OCI-LY7 (cell line): ENCODE results near the gene UBE2E1. TPM values are rescaled to one million over a fixed set of nuclear protein-coding genes. Genes with fewer than 3 reads are reported as not detected.

ENCODE experiments used
- BruUV-seq: library from RNA; stranded (reverse); fragments of 400-500 nt; replicated peaks from 2 replicates; lab custom pipeline; 2021; lab: Mats Ljungman, UMichigan
- CTCF ChIA-PET: fragments of 300-600 bp; sonication (Branson Sonifier 250); formaldehyde crosslinking; loops from one replicate; lab custom pipeline; 2022; ENCODE audit warnings: antibody characterized with exemption; ENCODE audit not compliant: unreplicated experiment; lab: Charles Lee
- POLR2A ChIA-PET: fragments of 300-600 bp; sonication (Branson Sonifier 250); formaldehyde crosslinking; loops from one replicate; lab custom pipeline; 2022; ENCODE audit warnings: antibody characterized with exemption; lab: Charles Lee
- DNase-seq: peaks from one replicate; pipeline ENCODE4 v3.0.0-alpha.2; 2015; ENCODE audit warnings: low spot score
- H2AFZ ChIP-seq: fragments of 200-600 bp; sonication (generic), shearing (Covaris generic); 2 replicates; pipeline ENCODE4 v1.6.1; 2014; ENCODE audit warnings: mild to moderate bottlenecking, antibody characterized with exemption, low read length, moderate library complexity
- H3K27ac ChIP-seq: fragments of 200-600 bp; sonication (generic); 2 replicates; pipeline ENCODE4 v1.5.1; 2014; ENCODE audit warnings: mixed run types, low read depth, mild to moderate bottlenecking, moderate library complexity, low read length, inconsistent platforms; ENCODE audit not compliant: poor library complexity, severe bottlenecking
- H3K36me3 ChIP-seq: fragments of 200-600 bp; sonication (generic); 2 replicates; pipeline ENCODE4 v1.6.1; 2014; ENCODE audit warnings: mild to moderate bottlenecking, antibody characterized with exemption, low read length, moderate library complexity, mixed read lengths; ENCODE audit not compliant: insufficient read depth
- H3K4me1 ChIP-seq: fragments of 200-600 bp; sonication (generic); 2 replicates; pipeline ENCODE4 v1.5.1; 2014; ENCODE audit warnings: mild to moderate bottlenecking, low read length; ENCODE audit not compliant: insufficient read depth, poor library complexity, severe bottlenecking
- H3K4me2 ChIP-seq: fragments of 200-600 bp; sonication (generic); 2 replicates; pipeline ENCODE4 v1.6.1; 2014; ENCODE audit warnings: mild to moderate bottlenecking, low read length
- H3K4me3 ChIP-seq: fragments of 200-600 bp; sonication (generic); 2 replicates; pipeline ENCODE4 v1.5.1; 2014; ENCODE audit warnings: mild to moderate bottlenecking, low read depth, low read length; ENCODE audit not compliant: poor library complexity, severe bottlenecking
- H3K79me2 ChIP-seq: fragments of 200-600 bp; sonication (generic); 2 replicates; pipeline ENCODE4 v1.6.1; 2016; ENCODE audit warnings: low read depth, mild to moderate bottlenecking, low read length, moderate library complexity, mixed read lengths; ENCODE audit not compliant: insufficient read depth
- H3K9me2 ChIP-seq: fragments of 200-600 bp; sonication (generic); 2 replicates; pipeline ENCODE4 v1.6.1; 2016; ENCODE audit warnings: mild to moderate bottlenecking, low read length, mixed read lengths; ENCODE audit not compliant: insufficient read depth
- H3K9me3 ChIP-seq: fragments of 200-600 bp; sonication (generic); 2 replicates; pipeline ENCODE4 v1.6.1; 2014; ENCODE audit warnings: mild to moderate bottlenecking, mixed run types, low read length, mixed read lengths
- H4K20me1 ChIP-seq: fragments of 200-600 bp; sonication (generic); 2 replicates; pipeline ENCODE4 v1.6.1; 2014; ENCODE audit warnings: mild to moderate bottlenecking, antibody characterized with exemption, low read length, moderate library complexity, mixed read lengths; ENCODE audit not compliant: insufficient read depth
- EZH2phosphoT487 ChIP-seq: fragments of 200-600 bp; sonication (generic); IDR thresholded peaks from 2 replicates; pipeline ENCODE4 v1.6.1; 2018; ENCODE audit warnings: low read depth, borderline replicate concordance, mild to moderate bottlenecking, mixed run types, antibody characterized with exemption, low read length, moderate library complexity, mixed read lengths
- intact Hi-C: fragments of 100-400 bp; cut with micrococcal nuclease; formaldehyde crosslinking; loops from one replicate; pipeline ENCODE4 v1.10.0; 2022; ENCODE audit not compliant: unreplicated experiment
- total RNA-seq, 2 experiments: library from RNA; depleted of rRNA in 1 of 2; stranded (reverse); fragments of >200 nt in 1 of 2; shearing (Covaris generic) in 1 of 2; gene quantifications; 2 replicates each; pipeline ENCODE4 v1.2.3, GENCODE V29; 2014 to 2022
- TF ChIP-seq, protein P1 (sequence below): fragments of 200-600 bp; sonication (generic); conservative IDR thresholded peaks from 2 replicates; pipeline ENCODE4 v1.5.1; 2014; ENCODE audit warnings: mild to moderate bottlenecking, antibody characterized with exemption, low read length, moderate library complexity, mixed read lengths

Gene UBE2E1
- total RNA-seq, 2 experiments from 2014 or later, result 126 to 142 TPM

DNA sequence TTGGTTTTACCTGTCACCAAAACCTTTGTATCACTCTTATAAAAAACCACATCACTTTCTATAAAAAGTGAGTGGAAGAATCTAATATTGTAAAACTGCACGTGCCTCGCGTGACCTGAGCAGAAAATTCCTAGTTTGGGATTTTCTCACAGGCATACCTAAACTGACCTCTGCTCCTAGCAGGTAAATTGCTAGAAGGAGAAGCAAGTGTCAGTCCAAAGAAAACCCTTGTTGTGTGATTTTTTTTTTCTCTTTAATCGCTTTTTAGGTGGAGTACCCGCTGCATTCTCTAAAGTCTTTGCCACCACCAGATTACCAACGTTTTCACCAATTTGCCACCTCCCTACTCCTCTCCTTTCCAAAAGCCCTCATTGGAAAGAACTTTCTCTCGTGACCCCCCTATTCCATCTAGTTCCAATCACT lies 534 bp upstream of the UBE2E1 start:
- intact Hi-C loops, result loop anchor here (2.0 to 10.0 kb wide), 6 partner anchors 44 to 880 kb away; partner anchors contain the start of genes NR1D2 and UBE2E2
- Histone ChIP-seq H3K27ac (no peak overlapping the region), H3K4me1 (peaks cover 46% of the 10 kb centered on the region), H3K36me3 (peaks cover 22% of the 10 kb centered on the region), H3K79me2 (peaks cover 40% of the 10 kb centered on the region; the same call in 1 of the 2 replicates), H3K9me2 (no peaks in the 10 kb centered on the region), H3K4me3 (peak overlapping the region; percentile 85), H3K9me3 (no peaks in the 10 kb centered on the region), H2AFZ (peak overlapping the region; percentile 83), H4K20me1 (peaks cover 18% of the 10 kb centered on the region; the same call in 1 of the 2 replicates), H3K4me2 (peak overlapping the region; percentile 88)
- ChIA-PET POLR2A (interaction anchor here (1.0 to 1.4 kb wide), 2 partner anchors 10 to 65 kb away, joined by 3 to 5 read pairs; no protein-coding TSS in a partner anchor), CTCF (no interaction called here)
- BruUV-seq, result no TSS peak
- TF ChIP-seq EZH2phosphoT487, result no peak
- TF ChIP-seq, protein P1, sequence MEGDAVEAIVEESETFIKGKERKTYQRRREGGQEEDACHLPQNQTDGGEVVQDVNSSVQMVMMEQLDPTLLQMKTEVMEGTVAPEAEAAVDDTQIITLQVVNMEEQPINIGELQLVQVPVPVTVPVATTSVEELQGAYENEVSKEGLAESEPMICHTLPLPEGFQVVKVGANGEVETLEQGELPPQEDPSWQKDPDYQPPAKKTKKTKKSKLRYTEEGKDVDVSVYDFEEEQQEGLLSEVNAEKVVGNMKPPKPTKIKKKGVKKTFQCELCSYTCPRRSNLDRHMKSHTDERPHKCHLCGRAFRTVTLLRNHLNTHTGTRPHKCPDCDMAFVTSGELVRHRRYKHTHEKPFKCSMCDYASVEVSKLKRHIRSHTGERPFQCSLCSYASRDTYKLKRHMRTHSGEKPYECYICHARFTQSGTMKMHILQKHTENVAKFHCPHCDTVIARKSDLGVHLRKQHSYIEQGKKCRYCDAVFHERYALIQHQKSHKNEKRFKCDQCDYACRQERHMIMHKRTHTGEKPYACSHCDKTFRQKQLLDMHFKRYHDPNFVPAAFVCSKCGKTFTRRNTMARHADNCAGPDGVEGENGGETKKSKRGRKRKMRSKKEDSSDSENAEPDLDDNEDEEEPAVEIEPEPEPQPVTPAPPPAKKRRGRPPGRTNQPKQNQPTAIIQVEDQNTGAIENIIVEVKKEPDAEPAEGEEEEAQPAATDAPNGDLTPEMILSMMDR, result no peak
- DNase-seq, result peak; percentile 26

DNA sequence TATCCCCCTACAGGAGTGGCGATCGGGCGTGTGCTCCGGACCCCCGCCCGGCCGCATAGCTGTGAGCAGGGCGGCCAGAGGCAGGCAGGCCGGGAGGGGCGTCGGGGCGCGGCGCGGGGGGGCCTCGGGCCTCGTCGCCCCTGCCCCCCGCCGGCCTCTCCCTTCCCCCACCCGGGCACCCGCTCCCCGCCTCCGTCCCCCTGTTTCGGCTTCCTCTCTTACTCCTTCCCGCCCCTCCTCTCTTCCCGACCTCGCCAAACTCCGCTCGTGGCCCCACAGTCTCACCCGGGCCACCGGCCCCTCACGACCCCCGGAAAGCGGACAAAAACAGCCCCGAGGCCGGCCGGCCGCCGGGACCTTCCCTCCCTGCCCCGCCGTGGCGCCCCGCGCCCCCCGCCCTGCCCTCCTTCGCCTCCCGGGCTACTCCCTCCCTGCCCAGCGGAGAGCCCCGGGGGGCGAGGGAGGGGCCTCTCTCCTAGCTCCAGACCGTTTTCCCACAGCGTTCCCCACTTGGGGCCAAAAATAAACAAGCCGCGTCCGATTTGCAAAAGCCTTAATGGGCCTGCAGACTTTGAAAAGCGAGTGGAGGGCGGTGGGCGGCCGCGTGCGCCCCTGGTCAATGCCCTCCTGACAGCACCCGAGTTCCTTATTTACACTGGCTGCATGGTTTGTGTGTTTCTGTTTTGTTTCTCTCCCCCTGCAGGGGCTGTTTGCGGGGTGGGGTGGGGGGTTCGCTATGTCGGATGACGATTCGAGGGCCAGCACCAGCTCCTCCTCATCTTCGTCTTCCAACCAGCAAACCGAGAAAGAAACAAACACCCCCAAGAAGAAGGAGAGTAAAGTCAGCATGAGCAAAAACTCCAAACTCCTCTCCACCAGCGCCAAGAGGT lies 1.0 kb downstream of the UBE2E1 start:
- ChIA-PET POLR2A (interaction anchor here (0.6 to 2.3 kb wide), 15 partner anchors 8 to 422 kb away, joined by 3 to 10 read pairs (median 4); no protein-coding TSS in a partner anchor), CTCF (interaction anchor here (1.1 kb wide), 1 partner anchor 287 kb away, joined by 3 read pairs; no protein-coding TSS in a partner anchor)
- intact Hi-C loops, result loop anchor here (2.0 to 10.0 kb wide), 7 partner anchors 141 to 882 kb away; partner anchors contain the start of genes NR1D2 and UBE2E2
- no TSS peak for BruUV-seq
- H3K27ac ChIP-seq, result peak overlapping the region; percentile 47
- TF ChIP-seq EZH2phosphoT487, result no peak
- TF ChIP-seq, protein P1, result no peak
- H3K4me3 ChIP-seq, result peak overlapping the region; percentile 85
- peaks cover 51% of the 10 kb centered on the region; the same call in 1 of the 2 replicates for H3K79me2 ChIP-seq
- peaks cover 18% of the 10 kb centered on the region; the same call in 1 of the 2 replicates for H4K20me1 ChIP-seq
- H3K9me2 ChIP-seq, result no peaks in the 10 kb centered on the region
- H3K9me3 ChIP-seq, result no peaks in the 10 kb centered on the region
- peak overlapping the region; percentile 70 for H3K4me2 ChIP-seq
- H2AFZ ChIP-seq, result no peak overlapping the region
- peak; percentile 26 for DNase-seq
- peaks cover 32% of the 10 kb centered on the region for H3K36me3 ChIP-seq
- H3K4me1 ChIP-seq, result peaks cover 54% of the 10 kb centered on the region
